HepG2 (cell line): ENCODE data around the gene PRM3. TPM values are rescaled to one million over a fixed set of nuclear protein-coding genes. Genes with fewer than 3 reads are reported as not detected.

Experiments
- BCLAF1 ChIP-seq: fragments of 450-650 bp; IDR thresholded peaks from 2 replicates; pipeline ENCODE4 v1.6.1; 2017; ENCODE audit warnings: mild to moderate bottlenecking
- ETS1 ChIP-seq: sonication (generic); formaldehyde crosslinking; IDR thresholded peaks from 2 replicates; pipeline ENCODE4 v1.4.0; 2020; ENCODE audit warnings: missing genetic modification reagents
- HNRNPUL1 ChIP-seq: fragments of 200-400 bp; formaldehyde crosslinking; IDR thresholded peaks from 2 replicates; pipeline ENCODE4 v1.6.1; 2017; ENCODE audit warnings: low read depth, mild to moderate bottlenecking, low read length, moderate library complexity
- MBD4 ChIP-seq: IDR thresholded peaks from 2 replicates; pipeline ENCODE4 v1.6.1; 2012; ENCODE audit warnings: low read length, inconsistent platforms, borderline replicate concordance
- NFKB2 ChIP-seq: sonication (generic); formaldehyde crosslinking; IDR thresholded peaks from 2 replicates; pipeline ENCODE4 v1.4.0; 2020; ENCODE audit warnings: missing genetic modification reagents, borderline replicate concordance
- PHF8 ChIP-seq: sonication (generic); formaldehyde crosslinking; IDR thresholded peaks from 2 replicates; pipeline ENCODE4 v1.5.0; 2020; ENCODE audit warnings: missing genetic modification reagents
- RBM22 ChIP-seq: fragments of 200-400 bp; formaldehyde crosslinking; optimal IDR thresholded peaks from 2 replicates; pipeline ENCODE3; 2017; ENCODE audit warnings: mild to moderate bottlenecking, low read length, moderate library complexity
- SPEN ChIP-seq: sonication (generic); formaldehyde crosslinking; IDR thresholded peaks from 2 replicates; pipeline ENCODE4 v1.5.1; 2020; ENCODE audit warnings: low read depth, mild to moderate bottlenecking, missing genetic modification reagents
- SRSF1 ChIP-seq: fragments of 200-400 bp; formaldehyde crosslinking; optimal IDR thresholded peaks from 2 replicates; pipeline ENCODE3; 2017; ENCODE audit warnings: mild to moderate bottlenecking, low read depth, low read length, moderate library complexity
- ZNF205 ChIP-seq: IDR thresholded peaks from 2 replicates; pipeline ENCODE4 v1.6.1; 2018; ENCODE audit warnings: missing biosample characterization, missing genetic modification reagents
- ZNF441 ChIP-seq: sonication (generic); formaldehyde crosslinking; IDR thresholded peaks from 2 replicates; pipeline ENCODE4 v1.7.0; 2021; ENCODE audit warnings: missing genetic modification reagents, borderline replicate concordance
- ZNF530 ChIP-seq: sonication (generic); formaldehyde crosslinking; IDR thresholded peaks from 2 replicates; pipeline ENCODE4 v1.5.0; 2020; ENCODE audit warnings: low read depth, mild to moderate bottlenecking, missing genetic modification reagents
- ZNF724P ChIP-seq: sonication (generic); formaldehyde crosslinking; IDR thresholded peaks from 2 replicates; pipeline ENCODE4 v1.8.0; 2022; ENCODE audit warnings: missing genetic modification reagents, borderline replicate concordance
- polyA plus RNA-seq, 8 experiments: library from polyadenylated mRNA; depleted of rRNA in 3 of 8; stranded (reverse) in 7 of 8; unstranded in 1 of 8; fragments of >200 nt; fragmentation: Illumina TruSeq in 4 of 8; extraction: Trizol in 4 of 8; gene quantifications; 2 replicates each; pipeline versions ENCODE4 v1.2.1 to v1.2.3, GENCODE V29; 2011 to 2016; ENCODE audit warnings: low read depth in 4 of 8, missing spikeins in 1 of 8, mixed read lengths in 1 of 8; ENCODE audit not compliant: insufficient read depth in 1 of 8
- total RNA-seq, 5 experiments: library from RNA; depleted of rRNA; stranded (reverse); fragments of >200 nt; fragmentation: Illumina TruSeq; extraction: Trizol; gene quantifications; 2 replicates each; pipeline ENCODE4 v1.2.3, GENCODE V29; 2016; ENCODE audit warnings: low read depth in 1 of 5
- TF ChIP-seq, protein P1 (sequence below): IDR thresholded peaks from 2 replicates; pipeline ENCODE4 v1.6.1; 2016
- TF ChIP-seq, protein P2 (sequence below): IDR thresholded peaks from 2 replicates; pipeline ENCODE4 v1.6.1; 2016

The PRM3 gene
- total and polyA plus RNA-seq, 2 of the 13 experiments (the other 11 are each of a cell fraction or from before 2014, with no cell fraction given): not detected

- TF ChIP-seq, protein P1, sequence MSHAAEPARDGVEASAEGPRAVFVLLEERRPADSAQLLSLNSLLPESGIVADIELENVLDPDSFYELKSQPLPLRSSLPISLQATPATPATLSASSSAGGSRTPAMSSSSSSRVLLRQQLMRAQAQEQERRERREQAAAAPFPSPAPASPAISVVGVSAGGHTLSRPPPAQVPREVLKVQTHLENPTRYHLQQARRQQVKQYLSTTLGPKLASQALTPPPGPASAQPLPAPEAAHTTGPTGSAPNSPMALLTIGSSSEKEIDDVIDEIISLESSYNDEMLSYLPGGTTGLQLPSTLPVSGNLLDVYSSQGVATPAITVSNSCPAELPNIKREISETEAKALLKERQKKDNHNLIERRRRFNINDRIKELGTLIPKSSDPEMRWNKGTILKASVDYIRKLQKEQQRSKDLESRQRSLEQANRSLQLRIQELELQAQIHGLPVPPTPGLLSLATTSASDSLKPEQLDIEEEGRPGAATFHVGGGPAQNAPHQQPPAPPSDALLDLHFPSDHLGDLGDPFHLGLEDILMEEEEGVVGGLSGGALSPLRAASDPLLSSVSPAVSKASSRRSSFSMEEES (CRISPR knock-in tag): peak; percentile 74
- TF ChIP-seq MBD4 (no peak), SRSF1 (no peak), ETS1 (peak; percentile 74; the same call in 1 of the 2 replicates), ZNF205 (CRISPR knock-in tag) (no peak), ZNF530 (no peak), ZNF724P (CRISPR knock-in tag) (peak; percentile 72), NFKB2 (CRISPR knock-in tag) (peak; percentile 89; the same call in 1 of the 2 replicates), RBM22 (no peak), HNRNPUL1 (no peak), PHF8 (peak; percentile 52; the same call in 1 of the 2 replicates), SPEN (CRISPR knock-in tag) (no peak; the same call in 1 of the 2 replicates), ZNF441 (CRISPR knock-in tag) (0 out of 2 replicates have a peak, but pooled peaks have one; percentile 25), BCLAF1 (no peak)
- TF ChIP-seq, protein P2, sequence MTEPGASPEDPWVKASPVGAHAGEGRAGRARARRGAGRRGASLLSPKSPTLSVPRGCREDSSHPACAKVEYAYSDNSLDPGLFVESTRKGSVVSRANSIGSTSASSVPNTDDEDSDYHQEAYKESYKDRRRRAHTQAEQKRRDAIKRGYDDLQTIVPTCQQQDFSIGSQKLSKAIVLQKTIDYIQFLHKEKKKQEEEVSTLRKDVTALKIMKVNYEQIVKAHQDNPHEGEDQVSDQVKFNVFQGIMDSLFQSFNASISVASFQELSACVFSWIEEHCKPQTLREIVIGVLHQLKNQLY (CRISPR knock-in tag): peak; percentile 46; the same call in 1 of the 2 replicates
Measured at GRCh38 chr16:11297492-11298142, 24.2 kb upstream of the PRM3 start (continued).
